GM23338 (cell line): ENCODE data around the gene COL6A1. TPM values are rescaled to one million over a fixed set of nuclear protein-coding genes. Genes with fewer than 3 reads are reported as not detected.

Experiments used
- ATAC-seq: fragments of 200-7000 bp; cut with Tn5 transposase; 3 replicates; pipeline ENCODE4 v1.9.1; 2020
- DNase-seq: peaks from one replicate; pipeline ENCODE4 v3.0.0-alpha.2; 2015; ENCODE audit warnings: low spot score
- H2AFZ ChIP-seq: fragments of 200-600 bp; sonication (generic); 2 replicates; pipeline ENCODE4 v1.8.0; 2016; ENCODE audit warnings: antibody characterized with exemption, mild to moderate bottlenecking, moderate library complexity
- H3F3A ChIP-seq: fragments of 200-600 bp; sonication (generic); replicated peaks from 2 replicates; pipeline ENCODE4 v1.8.0; 2017; ENCODE audit warnings: antibody characterized with exemption, mixed run types, low read depth
- H3K27ac ChIP-seq: fragments of 200-600 bp; sonication (generic); 2 replicates; pipeline ENCODE4 v1.6.1; 2016; ENCODE audit warnings: low read depth
- H3K27me3 ChIP-seq: fragments of 200-600 bp; sonication (generic); 2 replicates; pipeline ENCODE4 v1.8.0; 2016; ENCODE audit warnings: mild to moderate bottlenecking, mixed run types, moderate library complexity; ENCODE audit not compliant: insufficient read depth
- H3K36me3 ChIP-seq: fragments of 200-600 bp; sonication (generic); 2 replicates; pipeline ENCODE4 v1.8.0; 2016; ENCODE audit warnings: mild to moderate bottlenecking; ENCODE audit not compliant: insufficient read depth
- H3K4me1 ChIP-seq: fragments of 200-600 bp; sonication (generic); 2 replicates; pipeline ENCODE4 v1.8.0; 2016; ENCODE audit warnings: mild to moderate bottlenecking, moderate library complexity; ENCODE audit not compliant: insufficient read depth
- H3K4me2 ChIP-seq: fragments of 200-600 bp; sonication (generic); 2 replicates; pipeline ENCODE4 v1.7.1; 2017; ENCODE audit warnings: mixed run types
- H3K4me3 ChIP-seq: fragments of 200-600 bp; sonication (generic); 2 replicates; pipeline ENCODE4 v1.6.1; 2016; ENCODE audit warnings: mixed run types
- H3K79me2 ChIP-seq: fragments of 200-600 bp; sonication (generic); replicated peaks from 2 replicates; pipeline ENCODE4 v1.8.0; 2017; ENCODE audit warnings: mild to moderate bottlenecking; ENCODE audit not compliant: insufficient read depth
- H3K9me2 ChIP-seq: fragments of 200-600 bp; sonication (generic); 2 replicates; pipeline ENCODE4 v1.8.0; 2017; ENCODE audit not compliant: insufficient read depth
- H4K20me1 ChIP-seq: fragments of 200-600 bp; sonication (generic); replicated peaks from 2 replicates; pipeline ENCODE4 v1.8.0; 2017; ENCODE audit warnings: mild to moderate bottlenecking; ENCODE audit not compliant: insufficient read depth
- H3K27ac Mint-ChIP-seq: 2 replicates; pipeline ENCODE4 v1.8.0; 2020; ENCODE audit warnings: inconsistent platforms, mild to moderate bottlenecking, moderate library complexity, mixed read lengths
- H3K27me3 Mint-ChIP-seq: 3 replicates; pipeline ENCODE4 v1.8.0; 2022; ENCODE audit warnings: low read depth, mild to moderate bottlenecking, moderate library complexity, mixed read lengths, inconsistent platforms; ENCODE audit not compliant: insufficient read depth, poor library complexity
- H3K36me3 Mint-ChIP-seq: 3 replicates; pipeline ENCODE4 v1.8.0; 2021; ENCODE audit warnings: low read depth, mild to moderate bottlenecking, inconsistent platforms, moderate library complexity, mixed read lengths
- H3K4me1 Mint-ChIP-seq: 3 replicates; pipeline ENCODE4 v1.8.0; 2020; ENCODE audit warnings: mild to moderate bottlenecking, inconsistent platforms, mixed read lengths
- H3K4me3 Mint-ChIP-seq: 3 replicates; pipeline ENCODE4 v1.8.0; 2021; ENCODE audit warnings: moderate library complexity, mild to moderate bottlenecking, inconsistent platforms, mixed read lengths
- H3K9me3 Mint-ChIP-seq: 3 replicates; pipeline ENCODE4 v1.8.0; 2020; ENCODE audit warnings: moderate library complexity, mild to moderate bottlenecking, inconsistent platforms, mixed read lengths
- CREB1 ChIP-seq: fragments of 250-450 bp; sonication (Bioruptor Pico); IDR thresholded peaks from 2 replicates; pipeline ENCODE4 v1.5.0; 2020; ENCODE audit warnings: low read depth, mild to moderate bottlenecking, moderate library complexity
- ETS1 ChIP-seq: IDR thresholded peaks from 2 replicates; pipeline ENCODE4 v1.6.1; 2016; ENCODE audit warnings: antibody characterized with exemption
- EZH2 ChIP-seq: fragments of 200-600 bp; sonication (generic); IDR thresholded peaks from one replicate; pipeline ENCODE4 v1.8.0; 2017; ENCODE audit warnings: antibody characterized with exemption, mild to moderate bottlenecking, low read depth; ENCODE audit not compliant: unreplicated experiment
- EZH2phosphoT487 ChIP-seq: fragments of 200-600 bp; sonication (generic); IDR thresholded peaks from one replicate; pipeline ENCODE4 v1.8.1; 2018; ENCODE audit warnings: antibody characterized with exemption; ENCODE audit not compliant: unreplicated experiment
- JUNB ChIP-seq: IDR thresholded peaks from one replicate; pipeline ENCODE4 v1.6.1; 2016; ENCODE audit warnings: antibody characterized with exemption; ENCODE audit not compliant: unreplicated experiment
- NANOG ChIP-seq: IDR thresholded peaks from 2 replicates; pipeline ENCODE4 v1.6.1; 2016; ENCODE audit warnings: antibody characterized with exemption, borderline replicate concordance
- POLR2AphosphoS5 ChIP-seq: IDR thresholded peaks from 2 replicates; pipeline ENCODE4 v1.6.1; 2016; ENCODE audit warnings: antibody characterized with exemption, low read depth
- REST ChIP-seq: IDR thresholded peaks from one replicate; pipeline ENCODE4 v1.6.1; 2018; ENCODE audit warnings: antibody characterized with exemption; ENCODE audit not compliant: unreplicated experiment
- STAT1 ChIP-seq: IDR thresholded peaks from one replicate; pipeline ENCODE4 v1.6.1; 2016; ENCODE audit warnings: antibody characterized with exemption; ENCODE audit not compliant: unreplicated experiment
- ZNF114 ChIP-seq: fragments of 250-450 bp; sonication (Bioruptor Pico); IDR thresholded peaks from 2 replicates; pipeline ENCODE4 v1.5.0; 2020; ENCODE audit warnings: mild to moderate bottlenecking, moderate library complexity
- ZNF331 ChIP-seq: fragments of 250-450 bp; sonication (Bioruptor Pico); IDR thresholded peaks from 2 replicates; pipeline ENCODE4 v1.5.0; 2020; ENCODE audit warnings: low read depth, mild to moderate bottlenecking, moderate library complexity
- polyA plus RNA-seq: library from polyadenylated mRNA; unstranded; fragments of >200 nt; fragmentation: Nextera tagmentation; extraction: Ambion mirVana; gene quantifications from 2 replicates; pipeline ENCODE4 v1.2.1, GENCODE V29; 2016
- total RNA-seq: library from RNA; depleted of rRNA; stranded (reverse); fragments of >200 nt; shearing (Covaris generic); gene quantifications from 2 replicates; pipeline ENCODE4 v1.2.3, GENCODE V29; 2014
- TF ChIP-seq, protein P1 (sequence below): fragments of 250-450 bp; sonication (Bioruptor Pico); IDR thresholded peaks from 2 replicates; pipeline ENCODE4 v1.5.0; 2020; ENCODE audit warnings: mild to moderate bottlenecking, moderate library complexity

The COL6A1 gene
- total and polyA plus RNA-seq, 2 experiments from 2014 or later, result 76.0 to 180 TPM

DNA sequence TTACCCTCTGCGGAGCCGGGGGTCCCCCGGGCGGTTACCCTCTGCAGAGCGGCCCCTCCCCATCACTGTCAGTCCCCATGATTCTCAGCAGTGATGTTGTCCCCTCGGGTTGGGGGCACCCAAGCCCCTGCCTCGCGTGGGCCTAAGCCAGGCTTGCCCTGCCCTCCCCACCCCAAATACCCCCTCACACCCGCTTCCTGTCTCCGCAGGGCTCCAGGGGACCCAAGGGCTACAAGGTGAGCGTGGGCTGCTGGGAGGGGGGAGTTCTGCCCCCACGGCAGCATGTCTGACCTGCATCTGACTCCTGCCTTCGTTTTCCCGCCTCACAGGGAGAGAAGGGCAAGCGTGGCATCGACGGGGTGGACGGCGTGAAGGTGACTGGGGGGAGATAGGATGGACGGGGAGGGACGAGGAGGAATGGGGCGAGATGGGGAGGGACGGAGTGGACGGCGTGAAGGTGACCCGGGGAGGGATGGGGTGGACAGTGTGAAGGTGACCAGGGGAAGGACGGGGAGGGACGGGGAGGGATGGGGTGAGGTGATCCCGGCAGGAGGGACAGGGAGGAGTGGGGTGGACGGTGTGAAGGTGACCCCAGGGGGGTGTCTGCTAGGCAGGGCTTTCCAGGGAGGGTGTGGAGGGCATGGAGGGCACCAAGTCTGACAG, 8.6 kb downstream of the COL6A1 start:
- Mint-ChIP-seq H3K27me3 (peaks cover 2% of the 10 kb centered on the region), H3K27ac (no peak overlapping the region), H3K36me3 (peaks cover 9% of the 10 kb centered on the region), H3K4me1 (no peaks in the 10 kb centered on the region), H3K9me3 (no peaks in the 10 kb centered on the region), H3K4me3 (no peak overlapping the region)
- Histone ChIP-seq H3K4me3 (no peak overlapping the region), H3F3A (no peaks in the 10 kb centered on the region), H3K27me3 (no peaks in the 10 kb centered on the region), H3K4me1 (no peaks in the 10 kb centered on the region), H3K4me2 (no peak overlapping the region), H4K20me1 (no peaks in the 10 kb centered on the region), H3K27ac (no peak overlapping the region), H3K79me2 (no peaks in the 10 kb centered on the region; the same call in 1 of the 2 replicates), H3K9me2 (no peaks in the 10 kb centered on the region), H2AFZ (no peak overlapping the region), H3K36me3 (no peaks in the 10 kb centered on the region; the same call in 1 of the 2 replicates)
- TF ChIP-seq, protein P1, sequence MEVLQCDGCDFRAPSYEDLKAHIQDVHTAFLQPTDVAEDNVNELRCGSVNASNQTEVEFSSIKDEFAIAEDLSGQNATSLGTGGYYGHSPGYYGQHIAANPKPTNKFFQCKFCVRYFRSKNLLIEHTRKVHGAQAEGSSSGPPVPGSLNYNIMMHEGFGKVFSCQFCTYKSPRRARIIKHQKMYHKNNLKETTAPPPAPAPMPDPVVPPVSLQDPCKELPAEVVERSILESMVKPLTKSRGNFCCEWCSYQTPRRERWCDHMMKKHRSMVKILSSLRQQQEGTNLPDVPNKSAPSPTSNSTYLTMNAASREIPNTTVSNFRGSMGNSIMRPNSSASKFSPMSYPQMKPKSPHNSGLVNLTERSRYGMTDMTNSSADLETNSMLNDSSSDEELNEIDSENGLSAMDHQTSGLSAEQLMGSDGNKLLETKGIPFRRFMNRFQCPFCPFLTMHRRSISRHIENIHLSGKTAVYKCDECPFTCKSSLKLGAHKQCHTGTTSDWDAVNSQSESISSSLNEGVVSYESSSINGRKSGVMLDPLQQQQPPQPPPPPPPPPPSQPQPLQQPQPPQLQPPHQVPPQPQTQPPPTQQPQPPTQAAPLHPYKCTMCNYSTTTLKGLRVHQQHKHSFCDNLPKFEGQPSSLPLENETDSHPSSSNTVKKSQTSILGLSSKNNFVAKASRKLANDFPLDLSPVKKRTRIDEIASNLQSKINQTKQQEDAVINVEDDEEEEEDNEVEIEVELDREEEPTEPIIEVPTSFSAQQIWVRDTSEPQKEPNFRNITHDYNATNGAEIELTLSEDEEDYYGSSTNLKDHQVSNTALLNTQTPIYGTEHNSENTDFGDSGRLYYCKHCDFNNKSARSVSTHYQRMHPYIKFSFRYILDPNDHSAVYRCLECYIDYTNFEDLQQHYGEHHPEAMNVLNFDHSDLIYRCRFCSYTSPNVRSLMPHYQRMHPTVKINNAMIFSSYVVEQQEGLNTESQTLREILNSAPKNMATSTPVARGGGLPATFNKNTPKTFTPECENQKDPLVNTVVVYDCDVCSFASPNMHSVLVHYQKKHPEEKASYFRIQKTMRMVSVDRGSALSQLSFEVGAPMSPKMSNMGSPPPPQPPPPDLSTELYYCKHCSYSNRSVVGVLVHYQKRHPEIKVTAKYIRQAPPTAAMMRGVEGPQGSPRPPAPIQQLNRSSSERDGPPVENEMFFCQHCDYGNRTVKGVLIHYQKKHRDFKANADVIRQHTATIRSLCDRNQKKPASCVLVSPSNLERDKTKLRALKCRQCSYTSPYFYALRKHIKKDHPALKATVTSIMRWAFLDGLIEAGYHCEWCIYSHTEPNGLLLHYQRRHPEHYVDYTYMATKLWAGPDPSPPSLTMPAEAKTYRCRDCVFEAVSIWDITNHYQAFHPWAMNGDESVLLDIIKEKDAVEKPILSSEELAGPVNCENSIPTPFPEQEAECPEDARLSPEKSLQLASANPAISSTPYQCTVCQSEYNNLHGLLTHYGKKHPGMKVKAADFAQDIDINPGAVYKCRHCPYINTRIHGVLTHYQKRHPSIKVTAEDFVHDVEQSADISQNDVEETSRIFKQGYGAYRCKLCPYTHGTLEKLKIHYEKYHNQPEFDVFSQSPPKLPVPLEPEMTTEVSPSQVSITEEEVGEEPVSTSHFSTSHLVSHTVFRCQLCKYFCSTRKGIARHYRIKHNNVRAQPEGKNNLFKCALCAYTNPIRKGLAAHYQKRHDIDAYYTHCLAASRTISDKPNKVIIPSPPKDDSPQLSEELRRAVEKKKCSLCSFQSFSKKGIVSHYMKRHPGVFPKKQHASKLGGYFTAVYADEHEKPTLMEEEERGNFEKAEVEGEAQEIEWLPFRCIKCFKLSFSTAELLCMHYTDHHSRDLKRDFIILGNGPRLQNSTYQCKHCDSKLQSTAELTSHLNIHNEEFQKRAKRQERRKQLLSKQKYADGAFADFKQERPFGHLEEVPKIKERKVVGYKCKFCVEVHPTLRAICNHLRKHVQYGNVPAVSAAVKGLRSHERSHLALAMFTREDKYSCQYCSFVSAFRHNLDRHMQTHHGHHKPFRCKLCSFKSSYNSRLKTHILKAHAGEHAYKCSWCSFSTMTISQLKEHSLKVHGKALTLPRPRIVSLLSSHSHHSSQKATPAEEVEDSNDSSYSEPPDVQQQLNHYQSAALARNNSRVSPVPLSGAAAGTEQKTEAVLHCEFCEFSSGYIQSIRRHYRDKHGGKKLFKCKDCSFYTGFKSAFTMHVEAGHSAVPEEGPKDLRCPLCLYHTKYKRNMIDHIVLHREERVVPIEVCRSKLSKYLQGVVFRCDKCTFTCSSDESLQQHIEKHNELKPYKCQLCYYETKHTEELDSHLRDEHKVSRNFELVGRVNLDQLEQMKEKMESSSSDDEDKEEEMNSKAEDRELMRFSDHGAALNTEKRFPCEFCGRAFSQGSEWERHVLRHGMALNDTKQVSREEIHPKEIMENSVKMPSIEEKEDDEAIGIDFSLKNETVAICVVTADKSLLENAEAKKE (CRISPR knock-in tag), result no peak
- no peak for TF ChIP-seq JUNB
- TF ChIP-seq ZNF331 (CRISPR knock-in tag), result no peak
- no peak for TF ChIP-seq CREB1 (CRISPR knock-in tag)
- TF ChIP-seq ETS1, result no peak
- no peak for TF ChIP-seq EZH2phosphoT487
- no peak for TF ChIP-seq POLR2AphosphoS5
- TF ChIP-seq NANOG, result no peak
- TF ChIP-seq EZH2, result no peak
- TF ChIP-seq STAT1, result no peak
- TF ChIP-seq REST, result no peak
- TF ChIP-seq ZNF114, result no peak
- ATAC-seq (no peak), DNase-seq (no peak)
